K562 (cell line): ENCODE data around the gene LSM14B. TPM values are rescaled to one million over a fixed set of nuclear protein-coding genes. Genes with fewer than 3 reads are reported as not detected.

Source experiments
- PML ChIP-seq: IDR thresholded peaks from 2 replicates; pipeline ENCODE4 v1.6.1; 2012; ENCODE audit warnings: low read length, inconsistent platforms
- ZFPM2 ChIP-seq: fragments of 250-450 bp; sonication (Bioruptor Pico); IDR thresholded peaks from 2 replicates; pipeline ENCODE4 v1.5.1; 2022; ENCODE audit warnings: mild to moderate bottlenecking
- ZNF316 ChIP-seq: fragments of 450-650 bp; IDR thresholded peaks from 2 replicates; pipeline ENCODE4 v1.6.1; 2016
- polyA plus RNA-seq, 8 experiments: library from polyadenylated mRNA; depleted of rRNA in 4 of 8; stranded (reverse) in 5 of 8; unstranded in 3 of 8; fragments of >200 nt; fragmentation: Nextera tagmentation in 2 of 8; fragmentation: Illumina TruSeq in 1 of 8; extraction: Ambion mirVana in 2 of 8; extraction: Trizol in 1 of 8; gene quantifications; 2 replicates each; pipeline versions ENCODE4 v1.2.1 to v1.2.3, GENCODE V29; 2011 to 2014; ENCODE audit warnings: inconsistent platforms in 1 of 8, missing spikeins in 1 of 8
- total RNA-seq, 7 experiments: library from RNA; depleted of rRNA in 6 of 7; stranded (reverse); fragments of >200 nt in 6 of 7; fragmentation: Illumina TruSeq in 2 of 7; extraction: Trizol in 2 of 7; gene quantifications; 2 replicates each; pipeline versions ENCODE4 v1.2.1 to v1.2.3, GENCODE V29; 2011 to 2021; ENCODE audit warnings: low replicate concordance in 1 of 7
- TF ChIP-seq, protein P1 (sequence below), 2 experiments: fragments of 450-650 bp; IDR thresholded peaks; 2 replicates each; pipeline ENCODE4 v1.6.1; 2016; ENCODE audit warnings: mild to moderate bottlenecking in 2 of 2, borderline replicate concordance in 1 of 2, low read depth in 1 of 2, moderate library complexity in 1 of 2
- TF ChIP-seq, protein P2 (sequence below): fragments of 450-650 bp; IDR thresholded peaks from 2 replicates; pipeline ENCODE4 v1.7.1; 2018; ENCODE audit warnings: mild to moderate bottlenecking, low read depth; ENCODE audit not compliant: partially characterized antibody
- TF ChIP-seq, protein P3 (sequence below): fragments of 450-650 bp; IDR thresholded peaks from 2 replicates; pipeline ENCODE4 v1.6.1; 2016; ENCODE audit warnings: mild to moderate bottlenecking
- TF ChIP-seq, protein P4 (sequence below), 2 experiments: fragments of 450-650 bp; IDR thresholded peaks; 2 replicates each; pipeline ENCODE4 v1.6.1; 2018; ENCODE audit warnings: mild to moderate bottlenecking in 2 of 2, low read depth in 1 of 2; ENCODE audit not compliant: partially characterized antibody in 2 of 2

Gene LSM14B
- total and polyA plus RNA-seq, 9 of the 15 experiments (the other 6 are each of a cell fraction or from before 2014, with no cell fraction given) = 0.66 to 36.0 (median 20.2) TPM

DNA sequence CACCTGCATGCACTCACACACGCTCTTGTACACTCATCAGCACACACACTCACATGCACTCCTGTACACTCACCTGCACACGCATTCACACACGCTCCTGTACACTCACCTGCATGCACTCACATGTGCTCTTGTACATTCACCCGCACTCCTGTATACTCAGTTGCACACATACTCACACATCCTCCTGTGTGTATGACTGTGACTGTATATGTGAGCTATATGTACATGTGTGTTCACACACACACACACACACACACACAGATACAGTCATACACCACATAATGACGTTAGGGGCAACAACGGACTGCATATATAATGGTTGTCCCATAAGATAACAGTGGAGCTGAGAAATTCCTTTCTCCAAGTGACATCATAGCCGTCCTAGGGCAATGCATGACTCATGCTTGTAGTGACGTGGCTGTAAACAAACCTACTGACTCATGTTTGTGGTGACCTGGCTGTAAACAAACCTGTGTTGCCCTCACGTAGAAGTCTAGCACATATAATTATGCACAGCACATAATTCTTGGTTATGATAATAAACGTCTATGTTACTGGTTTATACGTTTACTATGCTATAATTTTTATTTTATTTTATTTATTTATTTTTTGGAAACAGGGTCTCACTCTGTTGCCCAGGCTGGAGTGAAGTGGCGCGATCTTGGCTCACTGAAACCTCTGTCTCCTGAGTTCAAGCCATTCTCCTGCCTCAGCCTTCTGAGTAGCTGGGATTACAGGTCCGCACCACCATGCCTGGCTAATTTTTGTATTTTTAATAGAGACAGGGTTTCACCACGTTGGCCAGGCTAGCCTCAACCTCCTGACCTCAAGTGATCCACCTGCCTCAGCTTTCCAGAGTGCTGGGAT, 33.8 kb upstream of the LSM14B start (continued):
- TF ChIP-seq, protein P1, sequence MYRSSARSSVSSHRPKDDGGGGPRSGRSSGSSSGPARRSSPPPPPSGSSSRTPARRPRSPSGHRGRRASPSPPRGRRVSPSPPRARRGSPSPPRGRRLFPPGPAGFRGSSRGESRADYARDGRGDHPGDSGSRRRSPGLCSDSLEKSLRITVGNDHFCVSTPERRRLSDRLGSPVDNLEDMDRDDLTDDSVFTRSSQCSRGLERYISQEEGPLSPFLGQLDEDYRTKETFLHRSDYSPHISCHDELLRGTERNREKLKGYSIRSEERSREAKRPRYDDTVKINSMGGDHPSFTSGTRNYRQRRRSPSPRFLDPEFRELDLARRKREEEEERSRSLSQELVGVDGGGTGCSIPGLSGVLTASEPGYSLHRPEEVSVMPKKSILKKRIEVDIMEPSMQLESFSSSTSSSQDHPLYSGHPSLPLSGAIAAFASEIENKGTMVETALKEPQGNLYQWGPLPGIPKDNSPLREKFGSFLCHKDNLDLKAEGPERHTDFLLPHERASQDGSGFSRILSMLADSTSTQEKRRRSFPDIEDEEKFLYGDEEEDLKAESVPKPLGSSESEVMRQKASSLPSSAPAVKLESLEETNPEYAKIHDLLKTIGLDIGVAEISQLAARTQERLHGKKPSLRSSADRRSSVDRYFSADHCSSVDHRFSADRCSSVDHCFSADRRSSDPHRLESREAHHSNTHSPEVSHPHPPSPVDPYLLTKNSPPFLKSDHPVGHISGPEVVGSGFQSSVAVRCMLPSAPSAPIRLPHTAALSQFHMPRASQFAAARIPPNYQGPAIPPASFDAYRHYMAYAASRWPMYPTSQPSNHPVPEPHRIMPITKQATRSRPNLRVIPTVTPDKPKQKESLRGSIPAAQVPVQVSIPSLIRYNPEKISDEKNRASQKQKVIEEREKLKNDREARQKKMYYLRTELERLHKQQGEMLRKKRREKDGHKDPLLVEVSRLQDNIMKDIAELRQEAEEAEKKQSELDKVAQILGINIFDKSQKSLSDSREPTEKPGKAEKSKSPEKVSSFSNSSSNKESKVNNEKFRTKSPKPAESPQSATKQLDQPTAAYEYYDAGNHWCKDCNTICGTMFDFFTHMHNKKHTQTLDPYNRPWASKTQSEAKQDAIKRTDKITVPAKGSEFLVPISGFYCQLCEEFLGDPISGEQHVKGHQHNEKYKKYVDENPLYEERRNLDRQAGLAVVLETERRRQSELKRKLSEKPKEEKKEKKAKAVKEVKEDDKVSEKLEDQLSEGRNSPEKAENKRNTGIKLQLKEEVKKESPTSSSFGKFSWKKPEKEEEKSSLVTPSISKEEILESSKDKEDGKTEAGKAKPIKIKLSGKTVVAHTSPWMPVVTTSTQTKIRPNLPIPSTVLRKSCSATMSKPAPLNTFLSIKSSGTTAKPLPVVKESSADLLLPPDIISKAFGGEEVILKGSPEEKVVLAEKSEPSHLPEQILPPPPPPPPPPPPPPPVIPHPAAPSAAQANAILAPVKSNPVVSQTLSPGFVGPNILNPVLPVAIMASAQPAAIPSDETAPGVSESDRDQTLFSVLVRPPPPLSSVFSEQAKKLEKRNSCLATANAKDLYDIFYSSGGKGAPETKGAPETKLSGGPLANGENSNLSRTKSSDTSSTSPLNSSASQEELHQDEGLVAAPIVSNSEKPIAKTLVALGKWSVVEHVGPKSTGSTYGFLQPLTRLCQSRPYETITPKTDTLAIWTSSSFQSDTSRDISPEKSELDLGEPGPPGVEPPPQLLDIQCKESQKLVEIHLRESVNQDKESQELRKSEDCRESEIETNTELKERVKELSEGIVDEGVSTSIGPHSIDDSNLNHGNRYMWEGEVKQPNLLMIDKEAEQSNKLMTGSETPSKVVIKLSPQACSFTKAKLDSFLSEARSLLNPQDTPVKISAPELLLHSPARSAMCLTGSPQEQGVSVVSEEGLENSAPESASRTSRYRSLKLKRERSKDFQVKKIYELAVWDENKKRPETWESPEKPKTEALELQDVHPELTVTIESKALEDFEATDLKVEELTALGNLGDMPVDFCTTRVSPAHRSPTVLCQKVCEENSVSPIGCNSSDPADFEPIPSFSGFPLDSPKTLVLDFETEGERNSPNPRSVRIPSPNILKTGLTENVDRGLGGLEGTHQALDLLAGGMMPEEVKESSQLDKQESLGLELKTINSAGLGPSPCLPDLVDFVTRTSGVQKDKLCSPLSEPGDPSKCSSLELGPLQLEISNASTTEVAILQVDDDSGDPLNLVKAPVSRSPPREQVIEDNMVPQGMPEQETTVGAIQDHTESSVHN (IDR thresholded peaks at IDR 0.05; ENCODE audit: borderline replicate concordance in 1 of 2, low read depth in 1 of 2) = peak in 1 of 2 experiments; percentile 98; a peak in 2 of 4 replicates
- TF ChIP-seq, protein P2, sequence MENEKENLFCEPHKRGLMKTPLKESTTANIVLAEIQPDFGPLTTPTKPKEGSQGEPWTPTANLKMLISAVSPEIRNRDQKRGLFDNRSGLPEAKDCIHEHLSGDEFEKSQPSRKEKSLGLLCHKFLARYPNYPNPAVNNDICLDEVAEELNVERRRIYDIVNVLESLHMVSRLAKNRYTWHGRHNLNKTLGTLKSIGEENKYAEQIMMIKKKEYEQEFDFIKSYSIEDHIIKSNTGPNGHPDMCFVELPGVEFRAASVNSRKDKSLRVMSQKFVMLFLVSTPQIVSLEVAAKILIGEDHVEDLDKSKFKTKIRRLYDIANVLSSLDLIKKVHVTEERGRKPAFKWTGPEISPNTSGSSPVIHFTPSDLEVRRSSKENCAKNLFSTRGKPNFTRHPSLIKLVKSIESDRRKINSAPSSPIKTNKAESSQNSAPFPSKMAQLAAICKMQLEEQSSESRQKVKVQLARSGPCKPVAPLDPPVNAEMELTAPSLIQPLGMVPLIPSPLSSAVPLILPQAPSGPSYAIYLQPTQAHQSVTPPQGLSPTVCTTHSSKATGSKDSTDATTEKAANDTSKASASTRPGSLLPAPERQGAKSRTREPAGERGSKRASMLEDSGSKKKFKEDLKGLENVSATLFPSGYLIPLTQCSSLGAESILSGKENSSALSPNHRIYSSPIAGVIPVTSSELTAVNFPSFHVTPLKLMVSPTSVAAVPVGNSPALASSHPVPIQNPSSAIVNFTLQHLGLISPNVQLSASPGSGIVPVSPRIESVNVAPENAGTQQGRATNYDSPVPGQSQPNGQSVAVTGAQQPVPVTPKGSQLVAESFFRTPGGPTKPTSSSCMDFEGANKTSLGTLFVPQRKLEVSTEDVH = peak; percentile 59
- TF ChIP-seq, protein P3, sequence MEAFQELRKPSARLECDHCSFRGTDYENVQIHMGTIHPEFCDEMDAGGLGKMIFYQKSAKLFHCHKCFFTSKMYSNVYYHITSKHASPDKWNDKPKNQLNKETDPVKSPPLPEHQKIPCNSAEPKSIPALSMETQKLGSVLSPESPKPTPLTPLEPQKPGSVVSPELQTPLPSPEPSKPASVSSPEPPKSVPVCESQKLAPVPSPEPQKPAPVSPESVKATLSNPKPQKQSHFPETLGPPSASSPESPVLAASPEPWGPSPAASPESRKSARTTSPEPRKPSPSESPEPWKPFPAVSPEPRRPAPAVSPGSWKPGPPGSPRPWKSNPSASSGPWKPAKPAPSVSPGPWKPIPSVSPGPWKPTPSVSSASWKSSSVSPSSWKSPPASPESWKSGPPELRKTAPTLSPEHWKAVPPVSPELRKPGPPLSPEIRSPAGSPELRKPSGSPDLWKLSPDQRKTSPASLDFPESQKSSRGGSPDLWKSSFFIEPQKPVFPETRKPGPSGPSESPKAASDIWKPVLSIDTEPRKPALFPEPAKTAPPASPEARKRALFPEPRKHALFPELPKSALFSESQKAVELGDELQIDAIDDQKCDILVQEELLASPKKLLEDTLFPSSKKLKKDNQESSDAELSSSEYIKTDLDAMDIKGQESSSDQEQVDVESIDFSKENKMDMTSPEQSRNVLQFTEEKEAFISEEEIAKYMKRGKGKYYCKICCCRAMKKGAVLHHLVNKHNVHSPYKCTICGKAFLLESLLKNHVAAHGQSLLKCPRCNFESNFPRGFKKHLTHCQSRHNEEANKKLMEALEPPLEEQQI = peak; percentile 38; the same call in 1 of the 2 replicates
- TF ChIP-seq ZNF316 = peak; percentile 75
- TF ChIP-seq, protein P4, sequence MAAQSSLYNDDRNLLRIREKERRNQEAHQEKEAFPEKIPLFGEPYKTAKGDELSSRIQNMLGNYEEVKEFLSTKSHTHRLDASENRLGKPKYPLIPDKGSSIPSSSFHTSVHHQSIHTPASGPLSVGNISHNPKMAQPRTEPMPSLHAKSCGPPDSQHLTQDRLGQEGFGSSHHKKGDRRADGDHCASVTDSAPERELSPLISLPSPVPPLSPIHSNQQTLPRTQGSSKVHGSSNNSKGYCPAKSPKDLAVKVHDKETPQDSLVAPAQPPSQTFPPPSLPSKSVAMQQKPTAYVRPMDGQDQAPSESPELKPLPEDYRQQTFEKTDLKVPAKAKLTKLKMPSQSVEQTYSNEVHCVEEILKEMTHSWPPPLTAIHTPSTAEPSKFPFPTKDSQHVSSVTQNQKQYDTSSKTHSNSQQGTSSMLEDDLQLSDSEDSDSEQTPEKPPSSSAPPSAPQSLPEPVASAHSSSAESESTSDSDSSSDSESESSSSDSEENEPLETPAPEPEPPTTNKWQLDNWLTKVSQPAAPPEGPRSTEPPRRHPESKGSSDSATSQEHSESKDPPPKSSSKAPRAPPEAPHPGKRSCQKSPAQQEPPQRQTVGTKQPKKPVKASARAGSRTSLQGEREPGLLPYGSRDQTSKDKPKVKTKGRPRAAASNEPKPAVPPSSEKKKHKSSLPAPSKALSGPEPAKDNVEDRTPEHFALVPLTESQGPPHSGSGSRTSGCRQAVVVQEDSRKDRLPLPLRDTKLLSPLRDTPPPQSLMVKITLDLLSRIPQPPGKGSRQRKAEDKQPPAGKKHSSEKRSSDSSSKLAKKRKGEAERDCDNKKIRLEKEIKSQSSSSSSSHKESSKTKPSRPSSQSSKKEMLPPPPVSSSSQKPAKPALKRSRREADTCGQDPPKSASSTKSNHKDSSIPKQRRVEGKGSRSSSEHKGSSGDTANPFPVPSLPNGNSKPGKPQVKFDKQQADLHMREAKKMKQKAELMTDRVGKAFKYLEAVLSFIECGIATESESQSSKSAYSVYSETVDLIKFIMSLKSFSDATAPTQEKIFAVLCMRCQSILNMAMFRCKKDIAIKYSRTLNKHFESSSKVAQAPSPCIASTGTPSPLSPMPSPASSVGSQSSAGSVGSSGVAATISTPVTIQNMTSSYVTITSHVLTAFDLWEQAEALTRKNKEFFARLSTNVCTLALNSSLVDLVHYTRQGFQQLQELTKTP (IDR thresholded peaks at IDR 0.05; ENCODE audit: low read depth in 1 of 2, partially characterized antibody in 2 of 2) = peak in 1 of 2 experiments; percentile 46
- no peak for TF ChIP-seq PML
- no peak for TF ChIP-seq ZFPM2 (CRISPR knock-in tag)
